Activated naive CD4-positive, alpha-beta T cell treated with anti-CD3 and anti-CD28 coated beads, Interleukin-2, amount 10 ng/mL, durations not matched to agents 7 days and 5 days (primary cell): ENCODE results near the gene UNC5B.
A peak's percentile ranks its signal among the peaks of the same experiment; 100 is the strongest.

Experiments used
- CTCF ChIA-PET: fragments of 350-600 bp; sonication (Branson Sonifier 250); formaldehyde crosslinking; loops from one replicate; lab custom pipeline; 2021; ENCODE audit warnings: antibody characterized with exemption; lab: Charles Lee
- DNase-seq: peaks from one replicate; pipeline ENCODE4 v3.0.0-alpha.2; 2020
- H3K27ac Mint-ChIP-seq: one replicate; pipeline ENCODE4 v1.8.0; 2021; ENCODE audit warnings: mild to moderate bottlenecking, moderate library complexity, mixed read lengths
- H3K27me3 Mint-ChIP-seq: one replicate; pipeline ENCODE4 v1.8.0; 2021; ENCODE audit warnings: mild to moderate bottlenecking, mixed read lengths
- H3K36me3 Mint-ChIP-seq: one replicate; pipeline ENCODE4 v1.8.0; 2021; ENCODE audit warnings: mixed read lengths
- H3K4me1 Mint-ChIP-seq: one replicate; pipeline ENCODE4 v1.8.0; 2021; ENCODE audit warnings: mixed read lengths
- H3K4me3 Mint-ChIP-seq: one replicate; pipeline ENCODE4 v1.8.0; 2021; ENCODE audit warnings: mild to moderate bottlenecking, moderate library complexity, mixed read lengths
- H3K9me3 Mint-ChIP-seq: one replicate; pipeline ENCODE4 v1.8.0; 2021; ENCODE audit warnings: mixed read lengths

UNC5B gene

GRCh38 chr10:71264345-71265200 is 52.2 kb downstream of the UNC5B start:
- no peak overlapping the region for H3K4me3 Mint-ChIP-seq
- no peaks in the 10 kb centered on the region for H3K36me3 Mint-ChIP-seq
- CTCF ChIA-PET, result interaction anchor here (0.8 kb wide), 1 partner anchor 20 kb away, joined by 3 read pairs; no protein-coding TSS in a partner anchor
- no peaks in the 10 kb centered on the region for H3K4me1 Mint-ChIP-seq
- H3K9me3 Mint-ChIP-seq, result no peaks in the 10 kb centered on the region
- peaks cover 4% of the 10 kb centered on the region for H3K27me3 Mint-ChIP-seq
- no peak overlapping the region for H3K27ac Mint-ChIP-seq
- no peak for DNase-seq

- Mint-ChIP-seq H3K36me3 (no peaks in the 10 kb centered on the region), H3K27ac (no peak overlapping the region), H3K4me1 (no peaks in the 10 kb centered on the region), H3K9me3 (no peaks in the 10 kb centered on the region), H3K27me3 (peaks cover 4% of the 10 kb centered on the region), H3K4me3 (no peak overlapping the region)
- CTCF ChIA-PET, result no interaction called here
- no peak for DNase-seq
These were observed 52.8 kb downstream of the UNC5B start for GRCh38 chr10:71265201-71265575.

GRCh38 chr10:71265618-71266146 is 53.3 kb downstream of the UNC5B start:
- CTCF ChIA-PET, result interaction anchor here (1.4 kb wide), 1 partner anchor 340 kb away, joined by 6 read pairs; no protein-coding TSS in a partner anchor
- no peaks in the 10 kb centered on the region for H3K9me3 Mint-ChIP-seq
- no peaks in the 10 kb centered on the region for H3K4me1 Mint-ChIP-seq
- no peak overlapping the region for H3K4me3 Mint-ChIP-seq
- no peak overlapping the region for H3K27ac Mint-ChIP-seq
- DNase-seq, result no peak
- peaks cover 7% of the 10 kb centered on the region for H3K27me3 Mint-ChIP-seq
- no peaks in the 10 kb centered on the region for H3K36me3 Mint-ChIP-seq

GRCh38 chr10:71266147-71266917 is 54.0 kb downstream of the UNC5B start:
- CTCF ChIA-PET, result interaction anchor here (1.4 kb wide), 1 partner anchor 341 kb away, joined by 6 read pairs; no protein-coding TSS in a partner anchor
- Mint-ChIP-seq H3K27ac (no peak overlapping the region), H3K4me3 (no peak overlapping the region), H3K9me3 (no peaks in the 10 kb centered on the region), H3K27me3 (peaks cover 7% of the 10 kb centered on the region), H3K36me3 (no peaks in the 10 kb centered on the region), H3K4me1 (no peaks in the 10 kb centered on the region)
- no peak for DNase-seq

GRCh38 chr10:71266918-71267442 is 54.6 kb downstream of the UNC5B start:
- CTCF ChIA-PET, result interaction anchor here (0.6 to 1.4 kb wide), 2 partner anchors 342 to 431 kb away, joined by 3 to 6 read pairs; no protein-coding TSS in a partner anchor
- no peaks in the 10 kb centered on the region for H3K36me3 Mint-ChIP-seq
- DNase-seq, result no peak

GRCh38 chr10:71267508-71268240 is 55.3 kb downstream of the UNC5B start:
- H3K36me3 Mint-ChIP-seq, result no peaks in the 10 kb centered on the region
- DNase-seq, result no peak

More at GRCh38 chr10:71266918-71267442, 54.6 kb downstream of the UNC5B start:
- Mint-ChIP-seq H3K27ac (no peak overlapping the region), H3K4me1 (peaks cover 4% of the 10 kb centered on the region), H3K4me3 (no peak overlapping the region), H3K27me3 (peaks cover 7% of the 10 kb centered on the region), H3K9me3 (no peaks in the 10 kb centered on the region)

GRCh38 chr10:71268247-71268691 is 55.9 kb downstream of the UNC5B start:
- H3K27me3 Mint-ChIP-seq, result peaks cover 3% of the 10 kb centered on the region
- H3K4me1 Mint-ChIP-seq, result peaks cover 4% of the 10 kb centered on the region
- CTCF ChIA-PET, result no interaction called here
- no peak for DNase-seq
- no peak overlapping the region for H3K27ac Mint-ChIP-seq
- no peaks in the 10 kb centered on the region for H3K36me3 Mint-ChIP-seq
- no peak overlapping the region for H3K4me3 Mint-ChIP-seq
- no peaks in the 10 kb centered on the region for H3K9me3 Mint-ChIP-seq

More at GRCh38 chr10:71267508-71268240, 55.3 kb downstream of the UNC5B start:
- CTCF ChIA-PET, result interaction anchor here (0.6 kb wide), 1 partner anchor 430 kb away, joined by 3 read pairs; no protein-coding TSS in a partner anchor
- Mint-ChIP-seq H3K27me3 (peaks cover 5% of the 10 kb centered on the region), H3K4me3 (no peak overlapping the region), H3K9me3 (no peaks in the 10 kb centered on the region), H3K27ac (no peak overlapping the region), H3K4me1 (peaks cover 4% of the 10 kb centered on the region)

GRCh38 chr10:71268758-71269157 is 56.4 kb downstream of the UNC5B start:
- H3K4me1 Mint-ChIP-seq, result peaks cover 4% of the 10 kb centered on the region
- H3K36me3 Mint-ChIP-seq, result no peaks in the 10 kb centered on the region
- H3K4me3 Mint-ChIP-seq, result no peak overlapping the region
- DNase-seq, result no peak
- no peaks in the 10 kb centered on the region for H3K9me3 Mint-ChIP-seq
- H3K27ac Mint-ChIP-seq, result no peak overlapping the region
- CTCF ChIA-PET, result no interaction called here
- H3K27me3 Mint-ChIP-seq, result peaks cover 3% of the 10 kb centered on the region

- Mint-ChIP-seq H3K4me3 (no peak overlapping the region), H3K4me1 (peaks cover 4% of the 10 kb centered on the region), H3K36me3 (no peaks in the 10 kb centered on the region), H3K9me3 (no peaks in the 10 kb centered on the region), H3K27me3 (peaks cover 7% of the 10 kb centered on the region), H3K27ac (no peak overlapping the region)
- CTCF ChIA-PET, result interaction anchor here (0.5 to 3.1 kb wide), 8 partner anchors 11 to 344 kb away, joined by 3 to 17 read pairs (median 4); no protein-coding TSS in a partner anchor
- no peak for DNase-seq
These were observed 57.2 kb downstream of the UNC5B start for GRCh38 chr10:71269301-71270288.

GRCh38 chr10:71270301-71271220 is 58.2 kb downstream of the UNC5B start:
- H3K4me1 Mint-ChIP-seq, result peaks cover 4% of the 10 kb centered on the region
- CTCF ChIA-PET, result interaction anchor here (0.5 to 3.1 kb wide), 12 partner anchors 10 to 633 kb away, joined by 3 to 17 read pairs (median 3); no protein-coding TSS in a partner anchor
- H3K4me3 Mint-ChIP-seq, result no peak overlapping the region
- H3K27ac Mint-ChIP-seq, result peak overlapping the region; percentile 5
- no peaks in the 10 kb centered on the region for H3K9me3 Mint-ChIP-seq
- no peaks in the 10 kb centered on the region for H3K36me3 Mint-ChIP-seq
- DNase-seq, result peak; percentile 59
- H3K27me3 Mint-ChIP-seq, result peaks cover 8% of the 10 kb centered on the region

GRCh38 chr10:71271662-71272055 is 59.3 kb downstream of the UNC5B start:
- CTCF ChIA-PET, result interaction anchor here (0.9 to 3.1 kb wide), 4 partner anchors 9 to 369 kb away, joined by 3 to 17 read pairs (median 4); no protein-coding TSS in a partner anchor
- Mint-ChIP-seq H3K9me3 (no peaks in the 10 kb centered on the region), H3K36me3 (no peaks in the 10 kb centered on the region), H3K27ac (no peak overlapping the region), H3K4me1 (peaks cover 4% of the 10 kb centered on the region), H3K27me3 (peaks cover 8% of the 10 kb centered on the region), H3K4me3 (no peak overlapping the region)
- no peak for DNase-seq
